Measurements from ENCODE around the gene CFH.
"Not testable (repeated sequence)": the region's sequence is repeated elsewhere in the genome, so short reads cannot be mapped to it uniquely, and the experiment has no call there.

The CFH gene

DNA sequence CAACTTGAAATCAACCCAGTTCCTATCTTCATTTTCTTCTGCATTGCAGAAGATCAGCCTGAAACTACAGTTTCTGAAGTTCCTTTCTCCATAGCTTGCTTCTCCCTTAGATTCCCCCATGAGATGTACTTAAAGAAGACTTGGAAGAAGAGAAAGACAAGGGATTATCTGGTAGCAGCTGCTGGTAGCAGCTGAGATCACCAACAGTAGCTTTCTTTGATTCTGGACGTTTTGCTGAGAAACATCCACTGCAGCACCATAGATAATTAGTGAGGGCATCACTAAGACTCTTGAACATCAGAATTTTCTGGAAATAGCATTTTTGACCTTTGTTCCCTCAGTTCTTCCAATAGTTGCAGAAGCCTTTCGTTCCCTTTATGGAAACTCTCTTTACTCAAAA is 122.3 kb downstream of the CFH start:
- Mint-ChIP-seq H3K27ac (no peak overlapping the region), H3K36me3 (no peaks in the 10 kb centered on the region), H3K27me3 (no peaks in the 10 kb centered on the region), H3K4me3 (no peak overlapping the region), H3K4me1 (no peaks in the 10 kb centered on the region), H3K9me3 (peaks cover 2% of the 10 kb centered on the region)
- ATAC-seq, result no peak

DNA sequence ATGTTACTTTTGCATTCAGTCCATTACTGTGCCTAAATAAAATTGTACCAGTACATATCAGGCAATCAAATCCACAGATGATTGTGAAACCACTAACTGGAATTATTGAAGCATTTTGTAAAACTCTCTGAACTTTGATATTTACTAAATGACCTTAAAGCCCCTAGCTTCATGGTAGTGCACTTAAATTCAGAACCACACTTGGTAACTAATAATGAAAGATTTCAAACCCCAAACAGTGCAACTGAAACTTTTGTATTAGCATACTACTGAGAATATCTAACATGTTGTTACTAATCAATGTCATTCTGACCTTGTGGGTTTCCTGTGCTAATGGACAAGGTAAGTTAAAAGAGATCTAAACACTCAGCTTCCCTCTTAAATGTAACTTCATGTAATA is 122.8 kb downstream of the CFH start, which contains the start of gene CFHR3:
CFHR3 (plus strand) TSS at position 238 of the 400 bp plus-strand sequence; CDS start at position 285, 47 bp downstream.
- no peak for ATAC-seq
- no peaks in the 10 kb centered on the region for H3K27me3 Mint-ChIP-seq
- no peak within 1 kb of the TSS for H3K4me3 Mint-ChIP-seq
- no peaks in the 10 kb centered on the region for H3K36me3 Mint-ChIP-seq
- no peak within 1 kb of the TSS for H3K27ac Mint-ChIP-seq
- peaks cover 2% of the 10 kb centered on the region for H3K9me3 Mint-ChIP-seq
- no peaks in the 10 kb centered on the region for H3K4me1 Mint-ChIP-seq

DNA sequence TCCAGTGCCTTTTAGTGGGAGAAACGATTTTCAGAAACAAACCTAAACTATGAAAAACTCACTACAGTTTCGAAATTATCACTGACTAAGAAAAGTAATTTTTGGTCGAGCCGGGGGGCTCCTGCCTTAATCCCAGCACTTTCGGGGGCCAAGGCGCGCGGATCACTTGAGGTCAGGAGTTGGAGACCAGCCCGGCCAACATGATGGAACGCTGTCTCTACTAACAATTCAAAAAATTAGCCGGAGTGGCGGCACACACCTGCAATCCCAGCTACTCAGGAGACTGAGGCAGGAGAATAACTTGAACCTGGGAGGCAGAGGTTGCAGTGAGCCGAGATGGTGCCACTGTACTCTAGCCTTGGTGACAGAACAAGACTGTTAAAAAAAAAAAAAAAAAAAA is 125.8 kb downstream of the CFH start:
- H3K9me3 Mint-ChIP-seq, result peaks cover 2% of the 10 kb centered on the region
- no peak overlapping the region for H3K4me3 Mint-ChIP-seq
- no peaks in the 10 kb centered on the region for H3K4me1 Mint-ChIP-seq
- no peak for ATAC-seq
- no peaks in the 10 kb centered on the region for H3K36me3 Mint-ChIP-seq
- no peak overlapping the region for H3K27ac Mint-ChIP-seq
- no peaks in the 10 kb centered on the region for H3K27me3 Mint-ChIP-seq

DNA sequence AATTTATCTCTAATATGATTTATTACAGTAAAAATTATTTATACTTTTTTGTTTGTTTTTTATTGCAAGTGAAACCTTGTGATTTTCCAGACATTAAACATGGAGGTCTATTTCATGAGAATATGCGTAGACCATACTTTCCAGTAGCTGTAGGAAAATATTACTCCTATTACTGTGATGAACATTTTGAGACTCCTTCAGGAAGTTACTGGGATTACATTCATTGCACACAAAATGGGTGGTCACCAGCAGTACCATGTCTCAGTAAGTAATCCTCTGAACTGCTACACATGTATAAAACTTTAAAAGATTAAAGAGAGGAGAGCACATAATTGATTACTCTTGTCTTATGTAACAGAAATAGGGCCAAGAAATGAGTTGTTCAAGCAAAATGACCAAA is 127.2 kb downstream of the CFH start:
- Mint-ChIP-seq H3K27ac (no peak overlapping the region), H3K4me3 (no peak overlapping the region)
- ATAC-seq, result no peak

DNA sequence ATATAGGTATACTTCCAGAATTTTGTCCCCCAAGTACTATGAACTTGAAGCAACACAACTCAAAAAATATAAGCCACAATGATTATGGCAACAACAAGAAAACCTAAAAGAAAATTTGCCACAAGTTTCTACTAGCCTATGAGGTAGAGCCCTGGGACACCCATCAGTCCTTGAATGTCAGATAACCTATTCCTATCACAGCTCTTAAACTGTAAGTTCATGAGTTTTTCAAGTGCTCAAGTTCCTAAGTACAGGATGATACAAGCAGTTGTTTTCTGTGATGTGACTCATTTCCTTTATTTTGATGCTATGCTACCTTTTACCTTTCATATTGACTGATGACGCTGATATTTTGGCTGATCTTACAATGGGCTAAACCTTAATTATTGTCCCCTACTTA is 139.4 kb downstream of the CFH start:
- not testable (repeated sequence) for H3K4me3 Mint-ChIP-seq

More for the DNA sequence above, 127.2 kb downstream of the CFH start:
- Mint-ChIP-seq H3K36me3 (no peaks in the 10 kb centered on the region), H3K27me3 (no peaks in the 10 kb centered on the region), H3K9me3 (peaks cover 2% of the 10 kb centered on the region), H3K4me1 (no peaks in the 10 kb centered on the region)

DNA sequence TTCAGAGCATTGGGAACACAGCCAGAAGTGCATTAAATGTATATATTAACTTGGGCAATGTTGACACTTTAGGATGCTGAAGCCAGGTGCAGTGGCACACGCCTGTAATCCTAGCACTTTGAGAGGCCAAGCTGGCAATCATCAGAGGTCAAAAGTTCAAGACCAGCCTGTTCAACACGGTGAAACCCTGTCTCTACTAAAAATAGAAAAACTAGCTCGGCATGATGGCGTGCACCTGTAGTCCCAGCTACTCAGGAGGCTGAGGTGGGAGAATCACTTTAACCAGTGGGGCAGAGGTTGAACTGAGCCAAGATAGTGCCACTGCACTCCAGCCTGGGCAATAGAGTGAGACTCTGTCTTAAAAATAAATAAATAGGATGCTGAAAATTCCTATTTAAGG is 142.3 kb downstream of the CFH start:
- not testable (repeated sequence) for H3K4me1 Mint-ChIP-seq, H3K36me3 Mint-ChIP-seq, H3K4me3 Mint-ChIP-seq, H3K27ac Mint-ChIP-seq, H3K27me3 Mint-ChIP-seq, ATAC-seq, H3K9me3 Mint-ChIP-seq

More for the DNA sequence above, 139.4 kb downstream of the CFH start:
- not testable (repeated sequence) for H3K36me3 Mint-ChIP-seq, ATAC-seq, H3K27me3 Mint-ChIP-seq, H3K27ac Mint-ChIP-seq, H3K9me3 Mint-ChIP-seq, H3K4me1 Mint-ChIP-seq

Data from stimulated activated memory B cell treated with anti-CD40 and anti-IgM and Interleukin-4, amounts not matched to agents 10 μg/mL and 1 μg/mL and 100 μg/mL, for 72 hours (primary cell).